Choroid plexus epithelial cell (primary cell): ENCODE data around the gene CACNA1F.

Source experiments
- DNase-seq: peaks from one replicate; pipeline ENCODE4 v3.0.0-alpha.2; 2010; ENCODE audit warnings: low read depth
- H3K4me3 ChIP-seq: 2 replicates; pipeline ENCODE4 v1.5.1; 2011; ENCODE audit warnings: low read depth, mild to moderate bottlenecking, control low read depth, low read length, moderate library complexity
- CTCF ChIP-seq: conservative IDR thresholded peaks from 2 replicates; pipeline ENCODE4 v1.5.1; 2011; ENCODE audit warnings: low read depth, mild to moderate bottlenecking, control low read depth, inconsistent platforms, low read length, moderate library complexity

The CACNA1F gene

GRCh38 chrX:49209434-49210251 lies 23.5 kb downstream of the CACNA1F start:
- DNase-seq: no peak
- no peak for TF ChIP-seq CTCF
- H3K4me3 ChIP-seq: no peak overlapping the region

- no peak for TF ChIP-seq CTCF
- no peak overlapping the region for H3K4me3 ChIP-seq
- DNase-seq: no peak
Measured at GRCh38 chrX:49208399-49208798, 24.7 kb downstream of the CACNA1F start.

GRCh38 chrX:49206543-49206942 lies 26.6 kb downstream of the CACNA1F start:
- no peak overlapping the region for H3K4me3 ChIP-seq
- TF ChIP-seq CTCF: no peak
- DNase-seq: no peak

- no peak overlapping the region for H3K4me3 ChIP-seq
- no peak for TF ChIP-seq CTCF
- DNase-seq: no peak
Measured at GRCh38 chrX:49205443-49205842, 27.7 kb downstream of the CACNA1F start.

GRCh38 chrX:49204709-49205108 lies 28.4 kb downstream of the CACNA1F start:
- H3K4me3 ChIP-seq: no peak overlapping the region
- DNase-seq: no peak
- no peak for TF ChIP-seq CTCF

- H3K4me3 ChIP-seq: no peak overlapping the region
Measured at GRCh38 chrX:49204017-49204416, 29.1 kb downstream of the CACNA1F start.

More at GRCh38 chrX:49204017-49204416, 29.1 kb downstream of the CACNA1F start:
- no peak for TF ChIP-seq CTCF
- DNase-seq: no peak
